ENCODE measurements around the gene CD81.

CD81 gene

DNA sequence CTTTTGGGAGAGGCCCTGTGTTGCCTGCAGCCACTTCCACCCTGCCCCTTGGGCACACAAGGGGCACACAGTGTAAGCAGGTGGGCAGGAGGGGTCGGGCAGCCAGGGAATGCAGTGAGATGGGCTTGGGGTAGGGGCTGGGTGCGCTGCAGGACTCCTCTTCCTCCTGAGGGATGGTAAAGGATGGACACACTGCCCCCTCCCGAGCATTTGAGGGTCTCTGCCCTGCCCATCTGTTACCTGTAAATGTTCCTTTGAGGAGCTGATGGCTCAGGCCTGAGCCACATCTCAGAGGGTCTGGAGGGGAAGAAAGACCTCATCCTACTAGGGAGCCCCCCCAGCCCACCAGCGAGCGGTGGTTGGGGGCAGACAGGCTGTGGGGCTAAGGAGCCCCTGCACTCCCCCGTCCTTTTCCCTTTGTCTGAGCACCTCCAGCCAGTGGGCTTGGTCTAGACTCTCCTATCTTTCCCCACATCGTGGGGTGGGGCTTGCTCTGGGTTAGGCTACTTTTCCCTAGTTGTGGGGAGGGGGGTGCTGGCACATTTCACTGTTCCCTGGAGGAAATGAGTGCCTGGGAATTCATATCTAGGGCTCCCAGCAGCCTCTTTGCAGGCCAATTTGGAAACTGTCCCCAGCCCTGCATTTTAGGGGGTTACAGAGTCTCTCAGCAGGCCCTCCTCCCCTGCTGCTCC lies 21.7 kb downstream of the CD81 start:
- Histone ChIP-seq H3K36me3 (ENCODE audit: control insufficient read depth in 4 of 4, insufficient read depth in 4 of 4, low read length in 3 of 4) (peaks cover 2 to 53% (median 38%) of the 10 kb centered on the region in 4 experiments), H3K27me3 (replicated peaks in 2 of 5; ENCODE audit: control insufficient read depth in 4 of 5, insufficient read depth in 5 of 5, low read length in 4 of 5) (no peaks in the 10 kb centered on the region), H3K4me3 (ENCODE audit: control insufficient read depth in 1 of 7, extremely low read depth in 1 of 7, insufficient read depth in 4 of 7, low read depth in 2 of 7, low read length in 6 of 7) (peak overlapping the region in 4 of 7 experiments; percentile 79 to 84 (median 82)), H3K4me1 (ENCODE audit: control extremely low read depth in 1 of 4, control insufficient read depth in 4 of 4, insufficient read depth in 4 of 4, low read length in 3 of 4) (peaks cover 0 to 26% (median 25%) of the 10 kb centered on the region in 4 experiments), H3K9me3 (ENCODE audit: control extremely low read depth in 1 of 5, control insufficient read depth in 4 of 5, insufficient read depth in 2 of 5, low read depth in 1 of 5, low read length in 4 of 5) (no peaks in the 10 kb centered on the region), H3K27ac (ENCODE audit: insufficient read depth in 1 of 2, low read depth in 1 of 2, low read length in 2 of 2, poor library complexity in 1 of 2, severe bottlenecking in 2 of 2) (peak overlapping the region; percentile 93 to 97)
- ChIA-PET CTCF (interaction anchor here (8.9 to 9.9 kb wide), 2 partner anchors 22 to 95 kb away, joined by 73 to 90 read pairs; partner anchors contain the start of genes C11orf21 and TSPAN32), POLR2A (interaction anchor here (0.6 to 3.1 kb wide), 2 partner anchors 11 to 469 kb away, joined by 3 to 10 read pairs; no protein-coding TSS in a partner anchor)
- DNase-seq: no peak
- 88% methylated on average over 5 of the region's 7 CpGs for WGBS (ENCODE audit: insufficient coverage)

DNA sequence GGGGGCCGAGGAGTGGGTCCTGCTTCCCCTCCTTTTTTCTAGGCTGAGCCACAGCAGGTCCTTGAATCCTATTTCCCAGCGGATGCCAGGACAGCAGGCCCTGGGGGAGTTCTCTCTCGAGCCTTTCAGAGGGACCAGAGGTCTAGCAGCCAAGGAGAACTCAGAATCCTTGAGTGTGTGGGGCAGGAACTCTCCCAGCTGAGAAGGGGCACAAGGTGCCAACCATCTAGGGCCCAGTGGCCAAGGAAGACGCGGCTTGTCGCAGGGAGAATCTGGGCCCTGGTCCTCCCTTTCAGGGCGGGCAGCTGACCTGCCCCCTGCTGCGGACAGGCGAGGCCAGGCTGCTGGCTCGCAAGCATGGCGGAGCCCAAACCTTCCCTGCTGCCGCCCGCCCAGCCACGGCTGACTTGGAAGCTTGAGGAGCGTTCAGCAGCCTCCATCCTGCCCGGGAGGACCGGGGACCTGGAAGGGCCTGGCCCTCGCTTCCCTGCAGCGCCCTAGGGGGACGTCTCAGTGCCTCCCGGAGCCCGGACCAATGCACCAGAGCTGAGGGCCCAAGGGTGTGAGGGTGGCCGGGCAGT lies 22.5 kb downstream of the CD81 start:
- Histone ChIP-seq H3K27me3 (replicated peaks in 2 of 5; ENCODE audit: control insufficient read depth in 4 of 5, insufficient read depth in 5 of 5, low read length in 4 of 5) (no peaks in the 10 kb centered on the region), H3K4me3 (ENCODE audit: control insufficient read depth in 1 of 7, extremely low read depth in 1 of 7, insufficient read depth in 4 of 7, low read depth in 2 of 7, low read length in 6 of 7) (peak overlapping the region; percentile 67 to 84 (median 79)), H3K4me1 (ENCODE audit: control extremely low read depth in 1 of 4, control insufficient read depth in 4 of 4, insufficient read depth in 4 of 4, low read length in 3 of 4) (peaks cover 0 to 26% (median 25%) of the 10 kb centered on the region in 4 experiments), H3K27ac (ENCODE audit: insufficient read depth in 1 of 2, low read depth in 1 of 2, low read length in 2 of 2, poor library complexity in 1 of 2, severe bottlenecking in 2 of 2) (peak overlapping the region; percentile 93 to 97), H3K9me3 (ENCODE audit: control extremely low read depth in 1 of 5, control insufficient read depth in 4 of 5, insufficient read depth in 2 of 5, low read depth in 1 of 5, low read length in 4 of 5) (no peaks in the 10 kb centered on the region), H3K36me3 (ENCODE audit: control insufficient read depth in 4 of 4, insufficient read depth in 4 of 4, low read length in 3 of 4) (peaks cover 2 to 48% (median 38%) of the 10 kb centered on the region in 4 experiments)
- no peak for DNase-seq
- ChIA-PET CTCF (interaction anchor here (0.8 to 9.9 kb wide), 9 partner anchors 8 to 133 kb away, joined by 3 to 90 read pairs (median 4); partner anchors contain the start of genes C11orf21, CD81 and TSPAN32), POLR2A (interaction anchor here (0.6 to 3.1 kb wide), 6 partner anchors 12 to 1816 kb away, joined by 3 to 11 read pairs (median 5); partner anchors contain the start of gene CD81)
- 27% methylated on average over 17 of the region's 23 CpGs for WGBS (ENCODE audit: insufficient coverage)

DNA sequence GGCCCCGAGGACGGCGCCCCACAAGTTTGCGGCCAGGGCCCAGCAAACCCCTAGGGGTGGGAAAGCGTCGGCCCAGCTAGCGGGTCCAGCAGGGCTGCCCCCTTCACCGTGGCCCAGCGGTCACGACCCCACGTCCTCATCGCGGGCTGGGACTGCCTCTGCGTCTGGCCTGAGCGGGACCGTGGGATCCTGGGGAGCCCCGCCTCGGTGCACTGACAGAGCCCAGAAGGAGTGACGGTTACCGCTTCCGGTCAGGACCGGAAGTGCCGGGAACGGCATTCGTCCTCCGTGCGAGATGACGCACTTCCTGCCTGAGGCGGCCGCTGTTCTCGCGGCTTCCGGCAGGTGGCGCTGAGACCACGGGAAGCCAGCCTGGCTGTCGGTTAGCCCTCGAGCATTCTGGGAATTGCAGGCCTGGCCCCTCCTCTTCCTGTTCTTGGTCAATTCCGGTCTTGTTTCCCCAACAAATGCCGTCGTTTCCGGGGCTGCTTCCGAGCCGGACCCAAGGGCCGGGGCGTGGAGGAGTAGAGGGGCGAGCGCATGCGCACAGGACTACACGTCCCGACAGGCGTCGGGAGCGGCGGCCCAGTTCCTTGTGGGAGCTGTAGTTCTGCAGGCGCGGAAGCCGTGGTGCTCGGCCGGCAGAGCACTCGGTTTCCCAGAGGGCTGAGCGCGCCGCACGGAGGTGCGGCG lies 23.1 kb downstream of the CD81 start, which contains the start of gene TSSC4:
TSSC4 (plus strand) TSS at position 682 of the 693 bp plus-strand sequence. CDS start 1,884 bp downstream, outside the sequence.
- Histone ChIP-seq H3K36me3 (ENCODE audit: control insufficient read depth in 4 of 4, insufficient read depth in 4 of 4, low read length in 3 of 4) (peaks cover 2 to 46% (median 35%) of the 10 kb centered on the region in 4 experiments), H3K4me3 (ENCODE audit: control insufficient read depth in 1 of 7, extremely low read depth in 1 of 7, insufficient read depth in 4 of 7, low read depth in 2 of 7, low read length in 6 of 7) (peak within 1 kb of the TSS; percentile 90 to 100 (median 99)), H3K27me3 (replicated peaks in 2 of 5; ENCODE audit: control insufficient read depth in 4 of 5, insufficient read depth in 5 of 5, low read length in 4 of 5) (no peaks in the 10 kb centered on the region), H3K27ac (ENCODE audit: insufficient read depth in 1 of 2, low read depth in 1 of 2, low read length in 2 of 2, poor library complexity in 1 of 2, severe bottlenecking in 2 of 2) (peak within 1 kb of the TSS; percentile 96 to 97), H3K4me1 (ENCODE audit: control extremely low read depth in 1 of 4, control insufficient read depth in 4 of 4, insufficient read depth in 4 of 4, low read length in 3 of 4) (peaks cover 0 to 26% (median 25%) of the 10 kb centered on the region in 4 experiments), H3K9me3 (ENCODE audit: control extremely low read depth in 1 of 5, control insufficient read depth in 4 of 5, insufficient read depth in 2 of 5, low read depth in 1 of 5, low read length in 4 of 5) (no peaks in the 10 kb centered on the region)
- ChIA-PET POLR2A (interaction anchor here (0.6 to 3.1 kb wide), 9 partner anchors 12 to 1817 kb away, joined by 3 to 11 read pairs (median 4); partner anchors contain the start of genes C11orf21, CD81 and TSPAN32), CTCF (interaction anchor here (0.6 to 9.9 kb wide), 15 partner anchors 8 to 201 kb away, joined by 3 to 90 read pairs (median 4); partner anchors contain the start of genes C11orf21, CD81 and TSPAN32)
- under 1% methylated on average over 56 of the region's 66 CpGs for WGBS (ENCODE audit: insufficient coverage)
- peak; percentile 100 for DNase-seq

DNA sequence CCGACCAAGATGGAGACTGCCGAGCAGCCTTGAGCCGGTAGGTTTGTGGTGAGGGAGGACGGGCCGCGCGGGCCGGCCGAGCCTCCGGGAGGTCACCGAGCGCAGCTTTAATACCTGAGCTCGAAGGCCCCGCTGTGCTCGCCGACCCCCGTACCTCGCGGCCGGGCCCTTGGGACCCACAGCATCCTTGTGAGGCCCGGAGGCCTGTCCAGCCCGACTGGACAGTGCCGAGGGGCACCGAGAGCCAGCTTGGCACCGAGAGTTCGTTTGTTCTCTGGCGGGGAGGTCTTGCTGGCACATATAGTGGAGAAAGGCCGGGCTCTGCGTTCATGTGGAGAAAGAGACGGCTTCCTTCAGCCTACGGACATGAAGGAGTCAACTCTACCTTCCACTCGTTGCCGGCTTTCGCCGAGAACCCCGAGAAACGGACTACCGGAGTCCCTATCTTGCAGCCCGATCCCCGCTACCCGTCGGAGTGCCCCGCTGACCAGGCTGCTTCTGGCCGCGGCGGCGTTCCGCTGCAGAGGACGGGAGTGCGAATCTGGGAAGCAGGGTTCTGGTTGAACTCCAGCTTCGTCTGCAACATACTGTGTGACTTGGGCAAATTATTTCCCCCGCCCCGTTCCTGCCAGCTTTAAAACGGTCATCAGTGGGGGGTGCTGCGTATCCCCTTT lies 23.8 kb downstream of the CD81 start:
- WGBS (ENCODE audit: insufficient coverage): 0% methylated on average over 50 of the region's 55 CpGs
- peak overlapping the region; percentile 90 to 100 (median 99) for H3K4me3 ChIP-seq (ENCODE audit: control insufficient read depth in 1 of 7, extremely low read depth in 1 of 7, insufficient read depth in 4 of 7, low read depth in 2 of 7, low read length in 6 of 7)
- ChIA-PET POLR2A (interaction anchor here (0.9 to 3.1 kb wide), 6 partner anchors 13 to 215 kb away, joined by 3 to 11 read pairs (median 7); partner anchors contain the start of genes C11orf21, CD81 and TSPAN32), CTCF (interaction anchor here (0.6 to 9.9 kb wide), 11 partner anchors 8 to 202 kb away, joined by 3 to 90 read pairs (median 6); partner anchors contain the start of genes C11orf21, CD81 and TSPAN32)
- peaks cover 2 to 40% (median 29%) of the 10 kb centered on the region in 4 experiments for H3K36me3 ChIP-seq (ENCODE audit: control insufficient read depth in 4 of 4, insufficient read depth in 4 of 4, low read length in 3 of 4)
- H3K27ac ChIP-seq (ENCODE audit: insufficient read depth in 1 of 2, low read depth in 1 of 2, low read length in 2 of 2, poor library complexity in 1 of 2, severe bottlenecking in 2 of 2): peak overlapping the region; percentile 96 to 97
- no peaks in the 10 kb centered on the region for H3K27me3 ChIP-seq (replicated peaks in 2 of 5; ENCODE audit: control insufficient read depth in 4 of 5, insufficient read depth in 5 of 5, low read length in 4 of 5)
- H3K4me1 ChIP-seq (ENCODE audit: control extremely low read depth in 1 of 4, control insufficient read depth in 4 of 4, insufficient read depth in 4 of 4, low read length in 3 of 4): peaks cover 0 to 26% (median 25%) of the 10 kb centered on the region in 4 experiments
- no peak for DNase-seq
- H3K9me3 ChIP-seq (ENCODE audit: control extremely low read depth in 1 of 5, control insufficient read depth in 4 of 5, insufficient read depth in 2 of 5, low read depth in 1 of 5, low read length in 4 of 5): no peaks in the 10 kb centered on the region

DNA sequence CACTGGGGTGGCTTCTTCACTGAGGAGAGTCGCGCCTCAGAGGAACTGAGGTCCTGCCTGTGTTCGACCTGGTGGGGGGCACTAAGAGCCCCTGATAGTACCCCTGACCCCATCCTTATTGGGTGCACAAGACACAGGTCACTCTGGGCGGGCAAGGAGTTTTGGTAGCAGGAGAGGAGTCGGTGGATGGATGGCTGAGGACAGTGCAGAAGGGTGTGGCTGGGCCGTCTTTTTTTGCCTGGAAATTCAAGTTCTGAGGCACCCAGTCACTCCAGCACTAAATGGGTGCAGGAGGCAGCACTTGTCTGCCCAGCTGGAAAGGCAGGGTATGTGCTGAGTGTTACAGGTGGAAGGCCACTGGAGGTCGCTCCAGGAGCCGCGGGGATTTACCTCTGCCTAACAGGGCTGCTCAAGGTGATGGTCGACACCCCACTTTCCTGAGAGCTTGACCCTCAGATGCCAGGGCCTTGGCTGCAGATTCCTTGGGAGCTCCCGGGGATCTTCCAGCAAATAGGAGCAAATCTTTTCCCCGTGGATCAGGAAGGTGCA lies 24.4 kb downstream of the CD81 start:
- POLR2A ChIA-PET: interaction anchor here (1.2 to 1.5 kb wide), 2 partner anchors 99 to 215 kb away, joined by 3 to 7 read pairs; partner anchors contain the start of genes C11orf21 and TSPAN32
- Histone ChIP-seq H3K36me3 (ENCODE audit: control insufficient read depth in 4 of 4, insufficient read depth in 4 of 4, low read length in 3 of 4) (peaks cover 2 to 34% (median 23%) of the 10 kb centered on the region in 4 experiments), H3K27ac (ENCODE audit: insufficient read depth in 1 of 2, low read depth in 1 of 2, low read length in 2 of 2, poor library complexity in 1 of 2, severe bottlenecking in 2 of 2) (peak overlapping the region; percentile 96 to 97), H3K4me3 (ENCODE audit: control insufficient read depth in 1 of 7, extremely low read depth in 1 of 7, insufficient read depth in 4 of 7, low read depth in 2 of 7, low read length in 6 of 7) (peak overlapping the region; percentile 90 to 100 (median 99)), H3K4me1 (ENCODE audit: control extremely low read depth in 1 of 4, control insufficient read depth in 4 of 4, insufficient read depth in 4 of 4, low read length in 3 of 4) (peaks cover 0 to 26% (median 25%) of the 10 kb centered on the region in 4 experiments), H3K9me3 (ENCODE audit: control extremely low read depth in 1 of 5, control insufficient read depth in 4 of 5, insufficient read depth in 2 of 5, low read depth in 1 of 5, low read length in 4 of 5) (no peaks in the 10 kb centered on the region), H3K27me3 (replicated peaks in 2 of 5; ENCODE audit: control insufficient read depth in 4 of 5, insufficient read depth in 5 of 5, low read length in 4 of 5) (no peaks in the 10 kb centered on the region)
- CTCF ChIA-PET: interaction anchor here (0.9 to 9.9 kb wide), 8 partner anchors 8 to 202 kb away, joined by 3 to 90 read pairs (median 6); partner anchors contain the start of genes C11orf21 and TSPAN32
- no peak for DNase-seq
- WGBS (ENCODE audit: insufficient coverage): 58% methylated on average over 12 of the region's 12 CpGs

All from common myeloid progenitor, CD34-positive (primary cell).